HepG2 (cell line): ENCODE data around the gene CYB5A. TPM values are rescaled to one million over a fixed set of nuclear protein-coding genes. Genes with fewer than 3 reads are reported as not detected.

Experiments used
- FOXJ3 ChIP-seq: sonication (generic); formaldehyde crosslinking; IDR thresholded peaks from 2 replicates; pipeline ENCODE4 v1.4.0; 2020; ENCODE audit warnings: missing genetic modification reagents, mild to moderate bottlenecking, borderline replicate concordance
- HHEX ChIP-seq: IDR thresholded peaks from 2 replicates; pipeline ENCODE4 v1.6.1; 2016; ENCODE audit warnings: control low read depth
- KDM3A ChIP-seq: IDR thresholded peaks from 2 replicates; pipeline ENCODE4 v1.6.1; 2018; ENCODE audit warnings: low read depth, missing compliant biosample characterization
- MTF1 ChIP-seq: sonication (generic); formaldehyde crosslinking; IDR thresholded peaks from 2 replicates; pipeline ENCODE4 v1.5.0; 2020; ENCODE audit warnings: missing genetic modification reagents
- NONO ChIP-seq, 2 experiments: fragments of 450-650 bp in 1 of 2; sonication (generic) in 1 of 2; formaldehyde crosslinking in 1 of 2; IDR thresholded peaks in 1 of 2; conservative IDR thresholded peaks in 1 of 2; 2 replicates each; pipeline versions ENCODE4 v1.6.1 to v1.8.0; 2017 to 2022; ENCODE audit warnings: mild to moderate bottlenecking in 1 of 2, missing genetic modification reagents in 1 of 2, moderate library complexity in 1 of 2
- PITX1 ChIP-seq: sonication (generic); formaldehyde crosslinking; IDR thresholded peaks from 2 replicates; pipeline ENCODE4 v1.5.1; 2020; ENCODE audit warnings: mild to moderate bottlenecking, missing genetic modification reagents
- RBM22 ChIP-seq: fragments of 200-400 bp; formaldehyde crosslinking; optimal IDR thresholded peaks from 2 replicates; pipeline ENCODE3; 2017; ENCODE audit warnings: mild to moderate bottlenecking, low read length, moderate library complexity
- SIN3B ChIP-seq: fragments of 150-350 bp; IDR thresholded peaks from 2 replicates; pipeline ENCODE4 v1.6.1; 2014; ENCODE audit warnings: low read length
- SP5 ChIP-seq: IDR thresholded peaks from 2 replicates; pipeline ENCODE4 v1.6.1; 2016; ENCODE audit warnings: low read depth, borderline replicate concordance
- SRF ChIP-seq: IDR thresholded peaks from 2 replicates; pipeline ENCODE4 v1.6.1; 2011; ENCODE audit warnings: mild to moderate bottlenecking, low read depth, low read length, moderate library complexity
- ZNF274 ChIP-seq: sonication (generic); formaldehyde crosslinking; IDR thresholded peaks from 2 replicates; pipeline ENCODE4 v1.5.1; 2020; ENCODE audit warnings: mild to moderate bottlenecking, missing genetic modification reagents
- ZNF598 ChIP-seq: sonication (generic); formaldehyde crosslinking; IDR thresholded peaks from 2 replicates; pipeline ENCODE4 v1.5.1; 2020; ENCODE audit warnings: mild to moderate bottlenecking, missing genetic modification reagents, borderline replicate concordance
- ZNF776 ChIP-seq: sonication (generic); formaldehyde crosslinking; IDR thresholded peaks from 2 replicates; pipeline ENCODE4 v1.4.0; 2020; ENCODE audit warnings: mild to moderate bottlenecking, missing genetic modification reagents
- polyA plus RNA-seq, 8 experiments: library from polyadenylated mRNA; depleted of rRNA in 3 of 8; stranded (reverse) in 7 of 8; unstranded in 1 of 8; fragments of >200 nt; fragmentation: Illumina TruSeq in 4 of 8; extraction: Trizol in 4 of 8; gene quantifications; 2 replicates each; pipeline versions ENCODE4 v1.2.1 to v1.2.3, GENCODE V29; 2011 to 2016; ENCODE audit warnings: low read depth in 4 of 8, missing spikeins in 1 of 8, mixed read lengths in 1 of 8; ENCODE audit not compliant: insufficient read depth in 1 of 8
- total RNA-seq, 5 experiments: library from RNA; depleted of rRNA; stranded (reverse); fragments of >200 nt; fragmentation: Illumina TruSeq; extraction: Trizol; gene quantifications; 2 replicates each; pipeline ENCODE4 v1.2.3, GENCODE V29; 2016; ENCODE audit warnings: low read depth in 1 of 5
- TF ChIP-seq, protein P1 (sequence below): sonication (generic); formaldehyde crosslinking; IDR thresholded peaks from 2 replicates; pipeline ENCODE4 v1.8.0; 2022; ENCODE audit warnings: missing genetic modification reagents, mild to moderate bottlenecking, moderate library complexity, borderline replicate concordance
- TF ChIP-seq, protein P2 (sequence below): sonication (generic); formaldehyde crosslinking; IDR thresholded peaks from 2 replicates; pipeline ENCODE4 v1.4.0; 2020; ENCODE audit warnings: missing genetic modification reagents
- TF ChIP-seq, protein P3 (sequence below): sonication (generic); formaldehyde crosslinking; IDR thresholded peaks from 2 replicates; pipeline ENCODE4 v1.4.0; 2020; ENCODE audit warnings: missing genetic modification reagents, borderline replicate concordance
- TF ChIP-seq, protein P4 (sequence below): sonication (generic); formaldehyde crosslinking; IDR thresholded peaks from 2 replicates; pipeline ENCODE4 v1.5.1; 2020; ENCODE audit warnings: missing genetic modification reagents, mild to moderate bottlenecking, borderline replicate concordance

The CYB5A gene
- total and polyA plus RNA-seq, 2 of the 13 experiments (the other 11 are each of a cell fraction or from before 2014, with no cell fraction given), result 215 to 356 TPM

DNA sequence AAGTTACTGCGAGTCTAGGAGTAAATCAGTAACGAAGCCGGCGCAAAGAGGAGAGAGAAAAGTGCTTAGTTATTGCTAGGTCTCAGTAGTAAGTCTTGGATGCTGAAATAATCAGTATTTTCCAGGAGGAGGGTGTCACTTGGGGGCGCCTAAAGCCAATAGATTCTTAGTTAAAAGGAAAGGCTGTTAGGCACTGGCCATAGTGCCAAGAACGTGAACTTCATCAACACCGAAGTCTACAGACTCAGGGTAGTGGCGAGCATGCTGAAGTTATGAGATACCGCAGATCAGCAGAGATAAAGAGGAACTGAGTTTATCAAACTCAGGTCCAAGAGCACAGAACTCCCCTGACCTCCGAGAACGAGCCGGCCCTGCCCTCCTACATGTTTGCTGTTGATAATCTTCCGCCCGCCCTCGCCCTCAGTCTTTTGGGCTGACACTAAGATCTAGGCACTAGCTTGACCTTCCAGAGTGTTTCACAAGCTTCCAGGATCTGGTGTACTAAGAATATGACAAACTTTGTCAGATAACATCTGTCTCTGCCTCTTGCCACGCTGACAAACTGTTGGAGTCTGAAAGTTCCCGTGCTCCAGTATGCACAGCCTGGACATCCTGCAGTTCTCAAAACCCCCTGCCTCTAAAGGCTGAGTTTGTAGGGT, 49.2 kb downstream of the CYB5A start (continued):
- no peak for TF ChIP-seq SRF
- TF ChIP-seq, protein P1, sequence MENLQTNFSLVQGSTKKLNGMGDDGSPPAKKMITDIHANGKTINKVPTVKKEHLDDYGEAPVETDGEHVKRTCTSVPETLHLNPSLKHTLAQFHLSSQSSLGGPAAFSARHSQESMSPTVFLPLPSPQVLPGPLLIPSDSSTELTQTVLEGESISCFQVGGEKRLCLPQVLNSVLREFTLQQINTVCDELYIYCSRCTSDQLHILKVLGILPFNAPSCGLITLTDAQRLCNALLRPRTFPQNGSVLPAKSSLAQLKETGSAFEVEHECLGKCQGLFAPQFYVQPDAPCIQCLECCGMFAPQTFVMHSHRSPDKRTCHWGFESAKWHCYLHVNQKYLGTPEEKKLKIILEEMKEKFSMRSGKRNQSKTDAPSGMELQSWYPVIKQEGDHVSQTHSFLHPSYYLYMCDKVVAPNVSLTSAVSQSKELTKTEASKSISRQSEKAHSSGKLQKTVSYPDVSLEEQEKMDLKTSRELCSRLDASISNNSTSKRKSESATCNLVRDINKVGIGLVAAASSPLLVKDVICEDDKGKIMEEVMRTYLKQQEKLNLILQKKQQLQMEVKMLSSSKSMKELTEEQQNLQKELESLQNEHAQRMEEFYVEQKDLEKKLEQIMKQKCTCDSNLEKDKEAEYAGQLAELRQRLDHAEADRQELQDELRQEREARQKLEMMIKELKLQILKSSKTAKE (CRISPR knock-in tag), result no peak
- no peak for TF ChIP-seq ZNF598 (CRISPR knock-in tag)
- TF ChIP-seq KDM3A (CRISPR knock-in tag), result no peak
- TF ChIP-seq HHEX, result no peak
- no peak for TF ChIP-seq RBM22
- TF ChIP-seq, protein P2, sequence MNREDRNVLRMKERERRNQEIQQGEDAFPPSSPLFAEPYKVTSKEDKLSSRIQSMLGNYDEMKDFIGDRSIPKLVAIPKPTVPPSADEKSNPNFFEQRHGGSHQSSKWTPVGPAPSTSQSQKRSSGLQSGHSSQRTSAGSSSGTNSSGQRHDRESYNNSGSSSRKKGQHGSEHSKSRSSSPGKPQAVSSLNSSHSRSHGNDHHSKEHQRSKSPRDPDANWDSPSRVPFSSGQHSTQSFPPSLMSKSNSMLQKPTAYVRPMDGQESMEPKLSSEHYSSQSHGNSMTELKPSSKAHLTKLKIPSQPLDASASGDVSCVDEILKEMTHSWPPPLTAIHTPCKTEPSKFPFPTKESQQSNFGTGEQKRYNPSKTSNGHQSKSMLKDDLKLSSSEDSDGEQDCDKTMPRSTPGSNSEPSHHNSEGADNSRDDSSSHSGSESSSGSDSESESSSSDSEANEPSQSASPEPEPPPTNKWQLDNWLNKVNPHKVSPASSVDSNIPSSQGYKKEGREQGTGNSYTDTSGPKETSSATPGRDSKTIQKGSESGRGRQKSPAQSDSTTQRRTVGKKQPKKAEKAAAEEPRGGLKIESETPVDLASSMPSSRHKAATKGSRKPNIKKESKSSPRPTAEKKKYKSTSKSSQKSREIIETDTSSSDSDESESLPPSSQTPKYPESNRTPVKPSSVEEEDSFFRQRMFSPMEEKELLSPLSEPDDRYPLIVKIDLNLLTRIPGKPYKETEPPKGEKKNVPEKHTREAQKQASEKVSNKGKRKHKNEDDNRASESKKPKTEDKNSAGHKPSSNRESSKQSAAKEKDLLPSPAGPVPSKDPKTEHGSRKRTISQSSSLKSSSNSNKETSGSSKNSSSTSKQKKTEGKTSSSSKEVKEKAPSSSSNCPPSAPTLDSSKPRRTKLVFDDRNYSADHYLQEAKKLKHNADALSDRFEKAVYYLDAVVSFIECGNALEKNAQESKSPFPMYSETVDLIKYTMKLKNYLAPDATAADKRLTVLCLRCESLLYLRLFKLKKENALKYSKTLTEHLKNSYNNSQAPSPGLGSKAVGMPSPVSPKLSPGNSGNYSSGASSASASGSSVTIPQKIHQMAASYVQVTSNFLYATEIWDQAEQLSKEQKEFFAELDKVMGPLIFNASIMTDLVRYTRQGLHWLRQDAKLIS, result no peak
- TF ChIP-seq SIN3B, result no peak
- TF ChIP-seq, protein P3, sequence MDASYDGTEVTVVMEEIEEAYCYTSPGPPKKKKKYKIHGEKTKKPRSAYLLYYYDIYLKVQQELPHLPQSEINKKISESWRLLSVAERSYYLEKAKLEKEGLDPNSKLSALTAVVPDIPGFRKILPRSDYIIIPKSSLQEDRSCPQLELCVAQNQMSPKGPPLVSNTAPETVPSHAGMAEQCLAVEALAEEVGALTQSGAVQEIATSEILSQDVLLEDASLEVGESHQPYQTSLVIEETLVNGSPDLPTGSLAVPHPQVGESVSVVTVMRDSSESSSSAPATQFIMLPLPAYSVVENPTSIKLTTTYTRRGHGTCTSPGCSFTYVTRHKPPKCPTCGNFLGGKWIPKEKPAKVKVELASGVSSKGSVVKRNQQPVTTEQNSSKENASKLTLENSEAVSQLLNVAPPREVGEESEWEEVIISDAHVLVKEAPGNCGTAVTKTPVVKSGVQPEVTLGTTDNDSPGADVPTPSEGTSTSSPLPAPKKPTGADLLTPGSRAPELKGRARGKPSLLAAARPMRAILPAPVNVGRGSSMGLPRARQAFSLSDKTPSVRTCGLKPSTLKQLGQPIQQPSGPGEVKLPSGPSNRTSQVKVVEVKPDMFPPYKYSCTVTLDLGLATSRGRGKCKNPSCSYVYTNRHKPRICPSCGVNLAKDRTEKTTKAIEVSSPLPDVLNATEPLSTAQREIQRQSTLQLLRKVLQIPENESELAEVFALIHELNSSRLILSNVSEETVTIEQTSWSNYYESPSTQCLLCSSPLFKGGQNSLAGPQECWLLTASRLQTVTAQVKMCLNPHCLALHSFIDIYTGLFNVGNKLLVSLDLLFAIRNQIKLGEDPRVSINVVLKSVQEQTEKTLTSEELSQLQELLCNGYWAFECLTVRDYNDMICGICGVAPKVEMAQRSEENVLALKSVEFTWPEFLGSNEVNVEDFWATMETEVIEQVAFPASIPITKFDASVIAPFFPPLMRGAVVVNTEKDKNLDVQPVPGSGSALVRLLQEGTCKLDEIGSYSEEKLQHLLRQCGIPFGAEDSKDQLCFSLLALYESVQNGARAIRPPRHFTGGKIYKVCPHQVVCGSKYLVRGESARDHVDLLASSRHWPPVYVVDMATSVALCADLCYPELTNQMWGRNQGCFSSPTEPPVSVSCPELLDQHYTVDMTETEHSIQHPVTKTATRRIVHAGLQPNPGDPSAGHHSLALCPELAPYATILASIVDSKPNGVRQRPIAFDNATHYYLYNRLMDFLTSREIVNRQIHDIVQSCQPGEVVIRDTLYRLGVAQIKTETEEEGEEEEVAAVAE (CRISPR knock-in tag), result no peak
- TF ChIP-seq PITX1 (CRISPR knock-in tag), result peak; percentile 69; the same call in 1 of the 2 replicates
- no peak for TF ChIP-seq ZNF274
- TF ChIP-seq MTF1 (CRISPR knock-in tag), result 0 out of 2 replicates have a peak, but pooled peaks have one; percentile 10
- no peak for TF ChIP-seq FOXJ3 (CRISPR knock-in tag)
- TF ChIP-seq ZNF776 (CRISPR knock-in tag), result no peak
- peak; percentile 49; the same call in 1 of the 2 replicates for TF ChIP-seq SP5
- TF ChIP-seq, protein P4, sequence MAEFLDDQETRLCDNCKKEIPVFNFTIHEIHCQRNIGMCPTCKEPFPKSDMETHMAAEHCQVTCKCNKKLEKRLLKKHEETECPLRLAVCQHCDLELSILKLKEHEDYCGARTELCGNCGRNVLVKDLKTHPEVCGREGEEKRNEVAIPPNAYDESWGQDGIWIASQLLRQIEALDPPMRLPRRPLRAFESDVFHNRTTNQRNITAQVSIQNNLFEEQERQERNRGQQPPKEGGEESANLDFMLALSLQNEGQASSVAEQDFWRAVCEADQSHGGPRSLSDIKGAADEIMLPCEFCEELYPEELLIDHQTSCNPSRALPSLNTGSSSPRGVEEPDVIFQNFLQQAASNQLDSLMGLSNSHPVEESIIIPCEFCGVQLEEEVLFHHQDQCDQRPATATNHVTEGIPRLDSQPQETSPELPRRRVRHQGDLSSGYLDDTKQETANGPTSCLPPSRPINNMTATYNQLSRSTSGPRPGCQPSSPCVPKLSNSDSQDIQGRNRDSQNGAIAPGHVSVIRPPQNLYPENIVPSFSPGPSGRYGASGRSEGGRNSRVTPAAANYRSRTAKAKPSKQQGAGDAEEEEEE (CRISPR knock-in tag), result no peak
- no peak for TF ChIP-seq NONO (IDR thresholded peaks at IDR 0.05)
- TF ChIP-seq NONO (CRISPR knock-in tag; conservative IDR thresholded peaks at IDR 0.05), result no peak
